GM10248 (cell line): ENCODE measurements around the gene RPP25L.

Experiments
- CTCF ChIA-PET: fragments of 300-600 bp; sonication (Branson Sonifier 250); formaldehyde crosslinking; extraction: SDS; loops from one replicate; lab custom pipeline; 2021; ENCODE audit warnings: antibody characterized with exemption; lab: Yijun Ruan, JAX
- POLR2A ChIA-PET: fragments of 350-650 bp; sonication (Branson Sonifier 250); formaldehyde crosslinking; extraction: SDS; loops from one replicate; lab custom pipeline; 2020; ENCODE audit warnings: antibody characterized with exemption; lab: Yijun Ruan, JAX
- DNase-seq: peaks from one replicate; pipeline ENCODE4 v3.0.0; 2012; ENCODE audit errors: extremely low spot score
- TF ChIP-seq, protein P1 (sequence below): IDR thresholded peaks from 2 replicates; pipeline ENCODE4 v1.5.1; 2012; ENCODE audit warnings: mild to moderate bottlenecking, low read depth; ENCODE audit errors: extremely low read depth, missing control alignments, control extremely low read depth

Gene RPP25L

DNA sequence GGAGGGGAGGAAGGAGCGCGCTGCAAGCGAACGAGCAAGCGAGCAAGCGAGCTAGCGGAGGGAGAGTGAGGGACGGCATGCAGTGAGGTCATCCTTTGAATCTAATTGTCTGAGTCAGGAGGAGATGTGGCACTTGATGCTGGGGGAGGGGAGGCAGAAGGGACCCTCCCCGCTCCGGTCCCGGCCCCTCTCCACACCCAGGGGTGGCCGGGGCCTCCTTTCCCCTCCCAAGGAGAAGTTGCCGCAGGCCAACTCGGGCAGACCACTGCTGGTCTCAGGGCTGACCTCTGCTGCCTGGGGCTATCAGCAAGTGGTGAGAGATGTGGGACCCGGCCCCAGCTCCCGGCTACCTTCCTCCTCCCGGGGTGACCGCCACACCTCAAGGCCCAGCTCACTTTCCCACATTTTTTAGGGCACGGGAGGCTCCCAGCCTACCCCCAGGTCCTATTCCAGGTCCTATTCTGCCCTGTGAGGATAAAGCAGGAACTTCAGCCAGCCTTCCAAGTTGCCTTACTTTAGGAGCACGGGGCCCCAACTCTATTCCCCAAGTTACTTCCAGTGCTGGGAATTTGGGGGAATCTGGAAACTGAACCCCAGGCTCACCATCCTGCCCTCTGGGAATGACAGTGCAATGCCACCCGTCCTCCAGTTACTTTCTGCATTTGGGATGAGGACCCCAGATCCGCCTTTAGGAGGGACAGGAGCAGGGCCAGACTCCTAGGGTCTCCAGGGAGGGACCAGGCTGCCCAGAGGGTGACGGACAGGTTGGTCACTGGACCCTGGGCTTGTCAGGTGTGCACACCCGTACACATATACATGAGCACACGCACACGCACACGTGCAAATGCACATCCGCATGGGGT lies 33.4 kb downstream of the RPP25L start:
- no peak for DNase-seq
- CTCF ChIA-PET, result interaction anchor here (1.0 to 2.1 kb wide), 5 partner anchors 13 to 174 kb away, joined by 3 to 11 read pairs (median 4); no protein-coding TSS in a partner anchor
- TF ChIP-seq, protein P1, sequence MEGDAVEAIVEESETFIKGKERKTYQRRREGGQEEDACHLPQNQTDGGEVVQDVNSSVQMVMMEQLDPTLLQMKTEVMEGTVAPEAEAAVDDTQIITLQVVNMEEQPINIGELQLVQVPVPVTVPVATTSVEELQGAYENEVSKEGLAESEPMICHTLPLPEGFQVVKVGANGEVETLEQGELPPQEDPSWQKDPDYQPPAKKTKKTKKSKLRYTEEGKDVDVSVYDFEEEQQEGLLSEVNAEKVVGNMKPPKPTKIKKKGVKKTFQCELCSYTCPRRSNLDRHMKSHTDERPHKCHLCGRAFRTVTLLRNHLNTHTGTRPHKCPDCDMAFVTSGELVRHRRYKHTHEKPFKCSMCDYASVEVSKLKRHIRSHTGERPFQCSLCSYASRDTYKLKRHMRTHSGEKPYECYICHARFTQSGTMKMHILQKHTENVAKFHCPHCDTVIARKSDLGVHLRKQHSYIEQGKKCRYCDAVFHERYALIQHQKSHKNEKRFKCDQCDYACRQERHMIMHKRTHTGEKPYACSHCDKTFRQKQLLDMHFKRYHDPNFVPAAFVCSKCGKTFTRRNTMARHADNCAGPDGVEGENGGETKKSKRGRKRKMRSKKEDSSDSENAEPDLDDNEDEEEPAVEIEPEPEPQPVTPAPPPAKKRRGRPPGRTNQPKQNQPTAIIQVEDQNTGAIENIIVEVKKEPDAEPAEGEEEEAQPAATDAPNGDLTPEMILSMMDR, result no peak
- POLR2A ChIA-PET, result no interaction called here

- TF ChIP-seq, protein P1, result no peak
- ChIA-PET POLR2A (no interaction called here), CTCF (interaction anchor here (1.0 to 1.2 kb wide), 4 partner anchors 9 to 111 kb away, joined by 3 to 4 read pairs (median 3); no protein-coding TSS in a partner anchor)
- DNase-seq, result no peak
These were observed 34.3 kb downstream of the RPP25L start for GRCh38 chr9:34577400-34578240.

GRCh38 chr9:34576597-34577399 lies 35.1 kb downstream of the RPP25L start:
- no peak for DNase-seq
- POLR2A ChIA-PET, result no interaction called here
- TF ChIP-seq, protein P1, result no peak
- CTCF ChIA-PET, result interaction anchor here (1.1 to 3.7 kb wide), 4 partner anchors 10 to 58 kb away, joined by 3 to 15 read pairs (median 3); no protein-coding TSS in a partner anchor

DNA sequence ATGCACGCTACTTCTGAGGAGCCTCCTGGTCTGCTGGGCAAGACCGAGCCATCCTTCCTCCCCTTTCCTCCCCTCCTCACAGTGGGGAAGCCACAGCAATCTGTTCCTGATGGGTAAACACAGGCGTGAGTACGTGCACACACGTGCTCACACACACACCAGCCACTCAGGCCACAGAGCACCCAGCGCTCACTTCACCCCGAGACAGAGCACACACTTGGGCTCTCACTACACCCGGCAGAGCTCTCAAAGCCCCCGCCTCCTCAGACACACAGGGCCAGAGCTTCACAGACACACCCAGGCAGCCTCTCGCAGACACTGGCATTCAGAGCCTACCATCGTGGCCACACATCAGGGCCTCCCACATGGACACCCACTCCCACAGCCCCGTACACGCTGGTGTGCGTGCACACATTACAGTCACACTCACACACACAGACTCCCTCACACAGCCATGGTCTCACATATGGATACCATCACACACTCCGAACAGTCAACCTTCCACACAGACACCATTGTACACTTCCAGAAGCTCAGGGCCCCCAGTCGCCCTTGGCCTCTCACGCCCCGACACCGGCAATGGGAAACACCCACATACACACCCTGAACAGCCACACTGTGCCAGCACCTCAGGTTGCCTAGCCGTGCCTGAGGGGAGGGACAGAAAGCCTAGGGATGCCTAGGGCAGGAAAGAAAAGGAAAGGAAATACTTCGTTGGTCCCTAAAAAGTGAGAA lies 35.9 kb downstream of the RPP25L start:
- POLR2A ChIA-PET, result no interaction called here
- TF ChIP-seq, protein P1, result no peak
- CTCF ChIA-PET, result interaction anchor here (1.1 to 3.7 kb wide), 3 partner anchors 11 to 28 kb away, joined by 3 to 15 read pairs (median 3); no protein-coding TSS in a partner anchor
- no peak for DNase-seq

DNA sequence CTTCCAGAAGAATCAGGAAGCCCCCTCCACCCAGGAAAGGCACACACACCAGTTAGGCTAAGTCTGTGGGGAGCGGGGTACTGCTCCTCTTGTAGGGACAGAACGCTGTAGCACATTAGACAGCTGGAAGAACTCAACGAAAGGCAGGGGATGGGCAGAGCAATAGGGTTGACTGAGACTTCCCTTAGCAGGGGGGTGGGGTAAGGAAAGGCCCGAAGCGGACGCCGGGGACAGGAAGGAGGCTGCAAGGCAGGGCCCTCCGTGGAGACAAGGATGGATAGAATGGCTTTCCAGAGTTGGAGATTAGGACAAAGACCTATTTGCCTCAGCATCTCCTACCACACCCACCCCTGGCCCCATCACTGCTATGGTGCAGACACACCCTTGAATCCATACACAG lies 36.7 kb downstream of the RPP25L start:
- no peak for DNase-seq
- ChIA-PET CTCF (interaction anchor here (3.7 kb wide), 1 partner anchor 17 kb away, joined by 15 read pairs; no protein-coding TSS in a partner anchor), POLR2A (no interaction called here)
- TF ChIP-seq, protein P1, result no peak
